Caco-2 (cell line): Measurements from ENCODE around the gene KLF7. TPM values are rescaled to one million over a fixed set of nuclear protein-coding genes. Genes with fewer than 3 reads are reported as not detected.

ENCODE experiments used
- BruUV-seq: library from RNA; stranded (reverse); fragments of 400-500 nt; replicated peaks from 2 replicates; lab custom pipeline; 2021; lab: Mats Ljungman, UMichigan
- CTCF ChIA-PET: fragments of 300-600 bp; sonication (Branson Sonifier 250); formaldehyde crosslinking; loops from one replicate; lab custom pipeline; 2022; ENCODE audit warnings: antibody characterized with exemption; lab: Charles Lee
- POLR2A ChIA-PET: fragments of 300-600 bp; sonication (Branson Sonifier 250); formaldehyde crosslinking; loops from one replicate; lab custom pipeline; 2022; ENCODE audit warnings: antibody characterized with exemption; lab: Charles Lee
- DNase-seq, 2 experiments: peaks; one replicate each; pipeline versions ENCODE4 v3.0.0 to v3.0.0-alpha.2; 2020 to 2022
- H3K27me3 ChIP-seq: replicated peaks from 2 replicates; pipeline ENCODE4 v1.6.0; 2011; ENCODE audit warnings: low read length; ENCODE audit not compliant: control insufficient read depth, insufficient read depth
- H3K36me3 ChIP-seq: 2 replicates; pipeline ENCODE4 v1.5.1; 2011; ENCODE audit warnings: low read length; ENCODE audit not compliant: control insufficient read depth, insufficient read depth
- H3K4me1 ChIP-seq: fragments of 250-450 bp; sonication (Bioruptor Pico); 2 replicates; pipeline ENCODE4 v1.5.1; 2020; ENCODE audit warnings: mild to moderate bottlenecking
- H3K4me3 ChIP-seq: 2 replicates; pipeline ENCODE4 v1.5.1; 2011; ENCODE audit warnings: low read depth, mild to moderate bottlenecking, control low read depth, low read length
- H3K9me3 ChIP-seq: fragments of 250-450 bp; sonication (Bioruptor Pico); 2 replicates; pipeline ENCODE4 v1.5.1; 2020; ENCODE audit warnings: mild to moderate bottlenecking, moderate library complexity
- H3K27ac Mint-ChIP-seq: one replicate; pipeline ENCODE4 v1.8.0; 2022; ENCODE audit warnings: mixed read lengths; ENCODE audit not compliant: unreplicated experiment
- H3K27me3 Mint-ChIP-seq: one replicate; pipeline ENCODE4 v1.8.0; 2022; ENCODE audit warnings: mixed read lengths; ENCODE audit not compliant: insufficient read depth, unreplicated experiment
- H3K36me3 Mint-ChIP-seq: one replicate; pipeline ENCODE4 v1.8.0; 2022; ENCODE audit warnings: mild to moderate bottlenecking, mixed read lengths; ENCODE audit not compliant: insufficient read depth, unreplicated experiment
- H3K4me1 Mint-ChIP-seq: one replicate; pipeline ENCODE4 v1.8.0; 2022; ENCODE audit warnings: low read depth, mixed read lengths; ENCODE audit not compliant: unreplicated experiment
- H3K4me3 Mint-ChIP-seq: one replicate; pipeline ENCODE4 v1.8.0; 2022; ENCODE audit warnings: mild to moderate bottlenecking, moderate library complexity, mixed read lengths; ENCODE audit not compliant: unreplicated experiment
- H3K9me3 Mint-ChIP-seq: one replicate; pipeline ENCODE4 v1.8.0; 2022; ENCODE audit warnings: mixed read lengths; ENCODE audit not compliant: unreplicated experiment
- intact Hi-C: fragments of 100-400 bp; cut with micrococcal nuclease; formaldehyde crosslinking; loops from one replicate; pipeline ENCODE4 v1.10.0; 2022; ENCODE audit not compliant: unreplicated experiment
- total RNA-seq: library from RNA; stranded (reverse); gene quantifications from 2 replicates; pipeline ENCODE4 v1.2.3, GENCODE V29; 2022
- TF ChIP-seq, protein P1 (sequence below), 2 experiments: fragments of 200-600 bp in 1 of 2; IDR thresholded peaks; 1 replicate in 1 of 2; 2 replicates in 1 of 2; pipeline versions ENCODE4 v1.5.1 to v1.8.0; 2011 to 2022; ENCODE audit warnings: antibody characterized with exemption in 1 of 2, control low read depth in 1 of 2, inconsistent platforms in 1 of 2, low read depth in 1 of 2, low read length in 1 of 2, mild to moderate bottlenecking in 1 of 2, moderate library complexity in 1 of 2; ENCODE audit not compliant: insufficient read depth in 1 of 2, severe bottlenecking in 1 of 2, unreplicated experiment in 1 of 2

KLF7 gene
- total RNA-seq, 1 experiment from 2014 or later: 0.36 TPM

DNA sequence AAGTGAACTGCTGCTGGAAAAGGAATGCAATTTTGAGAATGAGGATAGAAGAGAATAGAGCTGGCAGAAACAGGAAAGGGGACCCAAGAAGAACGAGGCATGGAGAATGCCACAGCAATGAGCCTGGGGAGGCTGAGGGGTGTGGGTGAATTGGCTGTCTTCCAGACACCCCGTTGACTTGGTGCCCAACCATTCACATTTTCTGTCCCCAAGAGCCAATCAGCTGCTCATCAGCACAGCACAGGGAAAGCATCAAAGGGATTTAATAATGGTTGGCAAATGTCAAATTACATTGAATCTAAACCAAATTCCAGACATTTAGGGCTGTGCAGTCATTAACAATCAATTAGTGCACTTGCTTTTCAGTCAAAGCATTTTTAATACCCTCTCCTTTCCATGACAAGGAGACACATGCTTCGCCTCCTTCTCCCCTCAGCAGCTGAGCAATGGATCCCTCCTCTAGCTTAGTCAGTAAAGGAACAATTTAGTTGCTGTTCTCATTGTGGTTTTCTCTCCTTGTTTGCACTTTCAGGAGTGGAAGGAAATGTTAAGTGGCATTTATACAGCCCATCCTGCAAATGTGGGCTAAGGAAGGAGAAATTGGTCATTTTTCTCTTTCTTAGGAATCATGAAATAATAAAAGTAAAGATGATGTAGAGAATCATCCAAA lies 98.8 kb downstream of the KLF7 start:
- Mint-ChIP-seq H3K4me3 (no peak overlapping the region), H3K4me1 (no peaks in the 10 kb centered on the region), H3K9me3 (no peaks in the 10 kb centered on the region), H3K27me3 (peaks cover 14% of the 10 kb centered on the region), H3K36me3 (no peaks in the 10 kb centered on the region), H3K27ac (no peak overlapping the region)
- BruUV-seq: no TSS peak
- no peak for DNase-seq
- Histone ChIP-seq H3K36me3 (no peaks in the 10 kb centered on the region), H3K4me1 (no peaks in the 10 kb centered on the region), H3K9me3 (no peaks in the 10 kb centered on the region), H3K4me3 (no peak overlapping the region), H3K27me3 (no peaks in the 10 kb centered on the region)
- intact Hi-C loops: loop anchor here (10.0 kb wide), 1 partner anchor 262 kb away; no protein-coding TSS in a partner anchor
- ChIA-PET CTCF (no interaction called here), POLR2A (no interaction called here)
- TF ChIP-seq, protein P1, sequence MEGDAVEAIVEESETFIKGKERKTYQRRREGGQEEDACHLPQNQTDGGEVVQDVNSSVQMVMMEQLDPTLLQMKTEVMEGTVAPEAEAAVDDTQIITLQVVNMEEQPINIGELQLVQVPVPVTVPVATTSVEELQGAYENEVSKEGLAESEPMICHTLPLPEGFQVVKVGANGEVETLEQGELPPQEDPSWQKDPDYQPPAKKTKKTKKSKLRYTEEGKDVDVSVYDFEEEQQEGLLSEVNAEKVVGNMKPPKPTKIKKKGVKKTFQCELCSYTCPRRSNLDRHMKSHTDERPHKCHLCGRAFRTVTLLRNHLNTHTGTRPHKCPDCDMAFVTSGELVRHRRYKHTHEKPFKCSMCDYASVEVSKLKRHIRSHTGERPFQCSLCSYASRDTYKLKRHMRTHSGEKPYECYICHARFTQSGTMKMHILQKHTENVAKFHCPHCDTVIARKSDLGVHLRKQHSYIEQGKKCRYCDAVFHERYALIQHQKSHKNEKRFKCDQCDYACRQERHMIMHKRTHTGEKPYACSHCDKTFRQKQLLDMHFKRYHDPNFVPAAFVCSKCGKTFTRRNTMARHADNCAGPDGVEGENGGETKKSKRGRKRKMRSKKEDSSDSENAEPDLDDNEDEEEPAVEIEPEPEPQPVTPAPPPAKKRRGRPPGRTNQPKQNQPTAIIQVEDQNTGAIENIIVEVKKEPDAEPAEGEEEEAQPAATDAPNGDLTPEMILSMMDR (IDR thresholded peaks at IDR 0.05; ENCODE audit: insufficient read depth in 1 of 2, low read depth in 1 of 2, low read length in 1 of 2, severe bottlenecking in 1 of 2, unreplicated experiment in 1 of 2): no peak

DNA sequence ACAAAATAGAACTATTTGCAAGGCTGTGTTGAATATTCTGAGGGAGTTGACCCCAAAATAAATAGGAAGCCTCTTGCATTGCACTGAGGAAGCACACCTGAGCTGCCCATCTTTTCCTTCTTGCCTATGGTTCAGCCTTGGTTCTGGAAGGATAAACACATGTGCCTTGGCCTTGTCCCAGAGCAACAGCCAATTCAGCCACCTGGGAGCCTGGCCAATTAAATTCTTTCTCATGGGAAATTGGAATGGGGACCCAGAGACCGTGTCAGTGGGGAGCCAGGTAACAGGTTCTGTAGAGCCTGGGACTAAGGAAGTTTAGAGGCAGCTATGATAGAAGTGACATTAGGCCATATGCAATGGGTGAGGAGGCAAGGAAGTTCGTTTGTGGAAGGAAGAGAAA lies 99.6 kb downstream of the KLF7 start:
- DNase-seq: no peak
- Mint-ChIP-seq H3K4me1 (no peaks in the 10 kb centered on the region), H3K9me3 (no peaks in the 10 kb centered on the region), H3K27ac (no peak overlapping the region), H3K36me3 (no peaks in the 10 kb centered on the region), H3K4me3 (no peak overlapping the region), H3K27me3 (peaks cover 14% of the 10 kb centered on the region)
- Histone ChIP-seq H3K27me3 (no peaks in the 10 kb centered on the region), H3K4me3 (no peak overlapping the region), H3K9me3 (no peaks in the 10 kb centered on the region), H3K4me1 (no peaks in the 10 kb centered on the region), H3K36me3 (no peaks in the 10 kb centered on the region)
- ChIA-PET CTCF (no interaction called here), POLR2A (no interaction called here)
- BruUV-seq: no TSS peak
- intact Hi-C loops: loop anchor here (10.0 kb wide), 1 partner anchor 261 kb away; no protein-coding TSS in a partner anchor
- TF ChIP-seq, protein P1 (IDR thresholded peaks at IDR 0.05; ENCODE audit: insufficient read depth in 1 of 2, low read depth in 1 of 2, low read length in 1 of 2, severe bottlenecking in 1 of 2, unreplicated experiment in 1 of 2): no peak

DNA sequence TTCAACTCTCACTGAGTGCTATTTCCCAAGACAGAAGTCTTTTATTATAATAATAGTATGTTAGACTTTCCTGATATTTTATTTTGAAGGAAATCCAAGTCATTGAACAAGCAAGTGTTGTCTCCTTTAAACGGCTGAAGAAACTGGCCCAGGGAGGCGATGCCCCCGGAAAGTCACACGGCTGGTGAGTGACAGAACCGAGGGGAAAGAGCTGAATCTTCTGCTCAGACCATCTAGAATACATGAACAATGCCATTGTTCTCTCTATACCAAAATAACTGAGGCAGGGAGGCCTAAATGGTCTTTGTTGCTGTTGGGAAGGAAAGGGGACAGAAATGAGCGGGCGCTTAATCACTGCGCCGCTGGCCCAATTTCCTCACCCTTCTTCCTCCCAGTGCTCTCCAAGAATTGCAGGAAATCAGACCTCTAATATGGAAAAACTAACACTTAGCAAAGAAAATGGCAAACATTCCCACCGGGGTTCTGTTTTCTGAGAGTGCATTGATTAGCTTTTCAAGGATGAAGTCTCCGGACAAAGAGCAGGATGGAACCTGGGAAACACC lies 101.5 kb downstream of the KLF7 start:
- no peaks in the 10 kb centered on the region for H3K36me3 ChIP-seq
- intact Hi-C loops: loop anchor here (10.0 kb wide), 1 partner anchor 259 kb away; no protein-coding TSS in a partner anchor
- Mint-ChIP-seq H3K9me3 (no peaks in the 10 kb centered on the region), H3K27me3 (peaks cover 9% of the 10 kb centered on the region), H3K36me3 (no peaks in the 10 kb centered on the region), H3K4me3 (no peak overlapping the region), H3K27ac (no peak overlapping the region), H3K4me1 (no peaks in the 10 kb centered on the region)
- CTCF ChIA-PET: no interaction called here
- H3K9me3 ChIP-seq: no peaks in the 10 kb centered on the region
- DNase-seq: no peak
- no peak overlapping the region for H3K4me3 ChIP-seq
- no TSS peak for BruUV-seq
- POLR2A ChIA-PET: no interaction called here
- H3K4me1 ChIP-seq: no peaks in the 10 kb centered on the region
- no peaks in the 10 kb centered on the region for H3K27me3 ChIP-seq
- TF ChIP-seq, protein P1 (IDR thresholded peaks at IDR 0.05; ENCODE audit: insufficient read depth in 1 of 2, low read depth in 1 of 2, low read length in 1 of 2, severe bottlenecking in 1 of 2, unreplicated experiment in 1 of 2): no peak
